Stimulated activated CD8-positive, alpha-beta memory T cell treated with anti-CD3 and anti-CD28 coated beads, Interleukin-2, amount 100 ng/mL, for 48 hours (primary cell): ENCODE measurements around the gene NEK7.
"Not testable (repeated sequence)": the region's sequence is repeated elsewhere in the genome, so short reads cannot be mapped to it uniquely, and the experiment has no call there.

Experiments
- DNase-seq, 2 donors: peaks; one replicate each; pipeline ENCODE4 v3.0.0-alpha.2; 2020; ENCODE audit warnings: low read depth in 2 of 2

The NEK7 gene

DNA sequence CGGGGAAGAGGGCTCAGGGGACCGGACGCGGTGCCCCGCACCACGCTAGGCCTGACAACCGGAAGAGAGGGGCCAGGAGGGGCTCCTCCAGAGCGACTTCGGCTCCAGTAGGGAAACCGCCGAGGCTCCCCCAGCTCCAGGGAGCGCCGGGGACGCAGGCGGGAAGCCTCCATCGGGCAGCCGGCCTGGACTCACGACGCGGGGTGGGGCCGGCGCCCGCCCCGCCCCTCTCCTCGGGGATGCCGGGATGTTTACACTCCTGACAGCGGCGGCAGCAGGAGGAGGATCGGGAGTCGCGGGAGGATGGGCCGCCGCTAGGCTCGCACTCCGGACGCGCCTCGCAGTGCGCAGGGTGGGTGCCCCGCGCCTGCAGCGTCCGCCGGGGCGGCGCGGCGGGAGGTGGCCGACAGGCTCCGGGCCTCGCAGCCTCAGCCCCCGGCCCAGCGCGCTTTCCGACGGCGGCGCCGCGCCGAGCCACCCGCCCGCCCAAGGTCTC lies at the start of gene NEK7:
Gene NEK7 (plus strand): TSS at position 254 of the 496 bp plus-strand sequence. CDS start 75,583 bp downstream, outside the sequence.
- peak; percentile 57 to 59 for DNase-seq

GRCh38 chr1:198107091-198107501 lies 49.7 kb upstream of the NEK7 start:
- DNase-seq, result no peak

DNA sequence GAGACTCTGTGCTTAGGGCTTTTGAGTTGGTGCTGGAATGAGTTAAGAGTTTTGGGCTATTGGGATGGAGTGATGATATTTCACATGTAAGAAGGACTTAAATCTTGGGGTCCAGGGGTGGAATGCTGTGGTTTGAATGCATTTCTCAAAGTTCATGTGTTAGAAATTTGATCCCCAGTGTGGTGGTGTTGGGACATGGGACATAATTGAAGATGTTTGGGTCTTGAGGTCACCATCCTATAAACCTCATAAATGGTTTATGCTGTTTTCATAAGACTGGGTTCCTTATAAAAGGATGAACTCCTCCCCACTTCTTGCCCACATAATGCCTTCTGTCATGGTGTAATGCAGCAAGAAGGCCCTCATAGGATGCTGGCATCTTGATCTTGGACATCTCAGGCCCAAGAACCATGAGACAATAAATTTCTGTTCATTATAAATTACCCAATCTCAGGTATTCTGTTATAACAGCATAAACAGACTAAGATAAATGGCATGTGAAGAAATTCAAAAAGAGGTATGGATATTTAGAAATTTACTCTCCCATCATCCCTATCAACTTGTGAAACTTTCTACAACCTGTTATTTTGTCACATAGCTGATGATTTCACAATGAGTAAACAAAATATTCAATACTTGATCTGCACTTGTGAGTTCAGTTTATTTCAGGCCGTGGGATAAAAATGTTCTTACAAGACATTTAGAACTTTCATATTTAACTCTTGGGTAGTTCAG lies 48.0 kb upstream of the NEK7 start:
- no peak for DNase-seq

- DNase-seq, result no peak
Observed at GRCh38 chr1:198109371-198109715, 47.5 kb upstream of the NEK7 start.

GRCh38 chr1:198113342-198113750 lies 43.5 kb upstream of the NEK7 start:
- no peak for DNase-seq

DNA sequence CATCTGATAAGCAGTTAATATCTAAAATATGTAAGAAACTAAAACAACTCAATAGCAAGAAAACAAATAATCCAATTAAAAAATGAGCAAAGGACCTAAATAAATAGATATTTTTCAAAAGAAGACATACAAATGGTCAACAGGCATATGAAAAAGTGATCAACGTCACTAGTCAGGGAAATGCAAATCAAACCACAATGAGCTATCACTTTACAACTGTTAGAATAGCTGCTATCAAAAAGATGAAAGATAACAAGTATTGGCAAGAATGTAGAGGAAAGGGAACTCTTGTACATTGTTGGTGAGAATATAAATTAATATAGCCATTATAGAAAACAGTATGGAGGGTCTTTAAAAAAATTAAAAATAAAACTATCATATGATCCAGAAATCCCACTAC lies 40.7 kb upstream of the NEK7 start:
- no peak for DNase-seq

DNA sequence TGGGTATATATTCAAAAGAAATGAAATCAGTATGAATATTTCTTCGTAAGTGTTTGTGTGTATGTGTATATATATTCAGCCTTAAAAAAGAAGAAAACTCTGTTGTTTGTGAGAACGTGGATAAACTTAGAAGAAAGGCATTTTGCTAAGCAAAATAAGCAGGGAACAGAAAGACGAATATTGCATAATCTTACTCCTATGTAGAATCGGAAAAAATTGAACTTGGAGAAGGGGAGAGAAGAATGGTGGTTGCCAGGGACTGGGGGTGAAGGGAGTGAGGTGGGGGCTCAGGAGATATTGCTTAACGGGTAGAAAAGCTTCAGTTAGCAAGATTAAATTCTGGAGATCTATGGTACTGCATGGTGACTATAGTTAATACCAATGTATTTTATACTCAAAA lies 40.3 kb upstream of the NEK7 start:
- no peak for DNase-seq

GRCh38 chr1:198117267-198117666 lies 39.5 kb upstream of the NEK7 start:
- no peak for DNase-seq

- DNase-seq, result no peak
Observed at GRCh38 chr1:198118134-198118533, 38.7 kb upstream of the NEK7 start.

- no peak for DNase-seq
Observed at GRCh38 chr1:198119906-198120305, 36.9 kb upstream of the NEK7 start.

DNA sequence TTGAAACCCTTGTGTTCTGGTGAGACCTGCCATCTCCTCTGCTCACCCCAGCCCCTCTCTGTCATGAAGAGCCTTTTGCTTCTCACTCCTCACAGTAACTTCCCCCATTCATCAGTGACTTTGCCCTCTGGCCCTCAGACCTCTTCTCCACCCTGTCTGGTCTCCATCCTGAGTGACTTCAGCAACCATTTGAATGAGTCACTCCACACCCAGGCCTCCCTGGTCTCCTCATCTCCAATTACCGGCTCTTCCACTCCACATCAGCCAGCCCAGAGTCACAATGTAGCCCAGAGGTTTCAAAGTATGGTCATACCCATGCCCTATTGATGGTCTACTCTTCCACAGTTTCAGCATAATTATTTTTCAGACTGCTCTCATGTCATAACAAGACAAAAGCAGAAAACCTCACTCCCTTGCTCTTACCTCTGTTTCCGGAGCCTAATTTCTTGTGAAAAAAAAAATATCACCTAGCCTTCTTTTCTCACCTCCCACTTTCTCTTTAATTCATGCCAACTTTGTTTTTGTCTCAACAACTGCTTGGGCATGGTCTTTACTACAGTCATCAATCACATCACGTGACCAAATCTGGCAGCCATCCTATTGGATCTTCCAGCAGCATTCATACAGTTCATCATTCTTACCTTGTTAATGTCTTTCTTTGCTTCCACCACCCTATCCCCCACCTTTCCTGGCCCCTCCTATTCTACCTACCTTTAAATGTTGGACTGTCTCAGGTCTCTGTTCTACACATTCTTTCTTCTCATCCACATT lies 35.6 kb upstream of the NEK7 start:
- no peak for DNase-seq

DNA sequence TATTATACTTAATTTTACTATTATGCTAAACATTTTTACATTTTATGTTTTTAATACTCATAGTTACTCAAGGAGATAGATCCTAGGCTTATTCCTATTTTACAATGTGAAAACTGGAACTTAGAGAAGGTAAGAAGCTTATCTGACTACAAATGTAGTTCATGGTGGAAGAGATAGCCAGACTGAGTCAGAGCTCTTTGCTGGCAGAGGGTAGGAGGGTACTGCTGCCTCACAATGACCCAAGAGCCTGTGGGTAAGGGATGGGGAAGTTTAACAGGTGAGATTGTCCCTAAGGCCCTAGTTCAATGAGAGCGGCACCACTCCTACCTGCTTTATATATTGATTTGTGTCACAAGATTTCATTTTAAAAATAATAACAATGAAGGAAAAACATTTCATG lies 34.1 kb upstream of the NEK7 start:
- DNase-seq, result no peak

GRCh38 chr1:198123133-198123532 lies 33.7 kb upstream of the NEK7 start:
- no peak for DNase-seq

DNA sequence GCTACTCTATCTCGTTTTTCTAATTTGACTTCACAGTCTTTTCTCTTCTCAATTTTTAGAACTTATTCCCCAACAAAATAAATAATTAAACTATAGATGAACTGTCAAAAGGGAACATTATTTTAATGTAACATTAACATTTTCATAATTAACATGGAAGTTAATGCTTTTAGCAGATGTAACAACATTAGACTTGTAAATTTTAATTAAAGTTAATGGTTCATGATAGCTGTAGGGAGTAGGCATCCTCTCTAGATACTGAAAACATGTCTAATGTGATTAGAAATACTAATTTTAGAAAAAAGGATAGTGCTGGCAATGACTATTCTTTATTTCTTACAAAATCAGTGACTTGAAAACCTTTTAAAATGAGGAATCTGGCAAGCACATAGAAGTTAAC lies 32.1 kb upstream of the NEK7 start:
- DNase-seq, result no peak

DNA sequence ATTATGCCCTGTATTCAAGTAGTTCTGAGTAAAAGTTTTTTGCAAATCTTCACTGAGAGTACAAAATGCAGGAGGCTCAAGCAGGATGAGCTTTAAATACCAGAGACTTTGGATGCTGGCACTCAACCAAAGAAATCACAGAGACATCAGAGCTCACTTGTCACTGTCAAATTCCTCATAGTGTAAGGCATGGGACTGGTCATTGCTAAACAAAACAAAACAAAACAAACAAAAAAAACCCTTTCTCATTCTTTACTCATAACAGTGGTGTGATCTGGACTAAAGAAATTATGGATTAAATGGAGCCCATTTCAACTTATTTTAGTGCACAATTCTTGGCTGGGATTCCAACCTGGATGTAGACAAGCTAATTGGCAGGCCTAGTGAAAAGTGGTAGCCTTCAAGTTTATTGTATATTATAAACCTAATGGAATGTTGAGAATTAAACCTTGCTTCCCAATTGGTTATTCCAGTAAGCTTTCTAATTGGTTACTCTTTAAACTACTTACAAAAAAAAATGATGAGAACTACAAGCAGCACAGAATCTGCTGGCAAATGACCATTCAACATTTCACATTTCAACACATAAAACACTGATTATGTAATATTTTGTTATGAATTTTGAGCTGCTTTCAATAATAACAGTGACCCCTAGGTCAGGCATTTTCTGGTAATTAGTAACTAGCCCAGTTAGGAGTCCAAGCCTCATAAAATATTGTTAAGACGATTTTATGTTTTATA lies 30.6 kb upstream of the NEK7 start:
- no peak for DNase-seq

- DNase-seq, result no peak
Observed at GRCh38 chr1:198128533-198128932, 28.3 kb upstream of the NEK7 start.

DNA sequence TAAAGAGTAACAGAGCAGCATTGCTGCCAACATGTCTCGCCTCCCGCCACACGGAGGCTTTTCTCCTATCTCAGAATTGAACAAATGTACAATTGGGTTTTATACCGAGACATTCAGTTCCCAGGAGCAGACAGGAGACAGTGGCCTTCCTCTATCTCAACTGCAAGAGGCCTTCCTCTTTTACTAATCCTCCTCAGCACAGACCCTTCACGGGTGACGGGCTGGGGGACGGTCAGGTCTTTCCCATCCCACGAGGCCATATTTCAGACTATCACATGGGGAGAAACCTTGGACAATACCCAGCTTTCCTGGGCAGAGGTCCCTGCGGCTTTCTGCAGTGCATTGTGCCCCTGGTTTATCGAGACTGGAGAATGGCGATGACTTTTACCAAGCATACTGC lies 26.7 kb upstream of the NEK7 start:
- DNase-seq, result not testable (repeated sequence)

GRCh38 chr1:198132060-198132781 lies 24.6 kb upstream of the NEK7 start:
- no peak for DNase-seq

DNA sequence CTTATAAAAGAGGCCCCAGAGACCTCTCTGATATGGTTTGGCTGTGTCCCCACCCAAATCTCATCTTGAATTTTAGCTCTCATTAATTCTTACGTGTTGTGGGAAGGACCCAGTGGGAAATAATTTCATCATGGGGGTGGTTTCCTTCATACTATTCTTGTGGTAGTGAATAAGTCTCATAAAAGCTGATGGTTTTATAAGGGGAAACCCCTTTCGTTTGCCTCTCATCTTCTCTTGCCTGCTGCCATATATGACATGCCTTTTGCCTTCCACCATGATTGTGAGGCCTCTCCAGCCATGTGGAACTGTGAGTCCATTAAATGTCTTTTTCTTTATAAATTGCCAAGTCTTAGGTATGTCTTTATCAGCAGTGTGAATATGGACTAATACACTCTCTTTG lies 22.5 kb upstream of the NEK7 start:
- no peak for DNase-seq

GRCh38 chr1:198135366-198135765 lies 21.4 kb upstream of the NEK7 start:
- DNase-seq, result no peak

GRCh38 chr1:198141668-198142351 lies 15.0 kb upstream of the NEK7 start:
- DNase-seq, result no peak
